ENCODE data around the gene SRPK1. TPM values are rescaled to one million over a fixed set of nuclear protein-coding genes. Genes with fewer than 3 reads are reported as not detected.
"Not testable (repeated sequence)": the region's sequence is repeated elsewhere in the genome, so short reads cannot be mapped to it uniquely, and the experiment has no call there.

The SRPK1 gene
- total and polyA plus RNA-seq, 8 donors: 34.1 to 47.0 (median 39.5) TPM

- no peak for ATAC-seq
- DNase-seq: no peak
- H3K36me3 ChIP-seq: no peaks in the 10 kb centered on the region
- no peaks in the 10 kb centered on the region for H3K9me3 ChIP-seq
- no peak overlapping the region for H3K27ac ChIP-seq
- no peak overlapping the region for H3K4me3 ChIP-seq
- intact Hi-C loops (cut with DNase I): no loop called here
- no peaks in the 10 kb centered on the region for H3K4me1 ChIP-seq
- H3K27me3 ChIP-seq: no peaks in the 10 kb centered on the region
- TF ChIP-seq, protein P1, sequence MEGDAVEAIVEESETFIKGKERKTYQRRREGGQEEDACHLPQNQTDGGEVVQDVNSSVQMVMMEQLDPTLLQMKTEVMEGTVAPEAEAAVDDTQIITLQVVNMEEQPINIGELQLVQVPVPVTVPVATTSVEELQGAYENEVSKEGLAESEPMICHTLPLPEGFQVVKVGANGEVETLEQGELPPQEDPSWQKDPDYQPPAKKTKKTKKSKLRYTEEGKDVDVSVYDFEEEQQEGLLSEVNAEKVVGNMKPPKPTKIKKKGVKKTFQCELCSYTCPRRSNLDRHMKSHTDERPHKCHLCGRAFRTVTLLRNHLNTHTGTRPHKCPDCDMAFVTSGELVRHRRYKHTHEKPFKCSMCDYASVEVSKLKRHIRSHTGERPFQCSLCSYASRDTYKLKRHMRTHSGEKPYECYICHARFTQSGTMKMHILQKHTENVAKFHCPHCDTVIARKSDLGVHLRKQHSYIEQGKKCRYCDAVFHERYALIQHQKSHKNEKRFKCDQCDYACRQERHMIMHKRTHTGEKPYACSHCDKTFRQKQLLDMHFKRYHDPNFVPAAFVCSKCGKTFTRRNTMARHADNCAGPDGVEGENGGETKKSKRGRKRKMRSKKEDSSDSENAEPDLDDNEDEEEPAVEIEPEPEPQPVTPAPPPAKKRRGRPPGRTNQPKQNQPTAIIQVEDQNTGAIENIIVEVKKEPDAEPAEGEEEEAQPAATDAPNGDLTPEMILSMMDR (IDR thresholded peaks at IDR 0.05): no peak
Measured at GRCh38 chr6:35942355-35942754, 21.5 kb upstream of the SRPK1 start.

DNA sequence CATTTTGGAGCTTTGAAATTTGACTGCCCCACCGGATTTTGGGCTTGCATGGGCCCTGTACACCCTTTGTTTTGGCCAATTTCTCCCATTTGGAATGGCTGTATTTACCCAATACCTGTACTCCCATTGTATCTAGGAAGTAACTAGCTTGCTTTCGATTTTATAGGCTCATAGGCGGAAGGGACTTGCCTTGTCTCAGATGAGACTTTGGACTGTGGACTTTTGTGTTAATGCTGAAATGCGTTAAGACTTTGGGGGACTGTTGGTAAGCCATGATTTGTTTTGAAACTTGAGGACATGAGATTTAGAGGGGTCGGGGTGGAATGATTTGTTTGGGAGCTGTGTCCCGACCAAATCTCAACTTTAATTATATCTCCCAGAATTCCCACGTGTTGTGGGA, 20.3 kb upstream of the SRPK1 start:
- intact Hi-C loops (cut with DNase I); H3K27ac ChIP-seq; H3K36me3 ChIP-seq; H3K9me3 ChIP-seq; ATAC-seq; DNase-seq; H3K27me3 ChIP-seq; H3K4me1 ChIP-seq; H3K4me3 ChIP-seq: not testable (repeated sequence)

- H3K9me3 ChIP-seq; DNase-seq; H3K4me3 ChIP-seq; ATAC-seq; H3K4me1 ChIP-seq; intact Hi-C loops (cut with DNase I); H3K27me3 ChIP-seq; H3K36me3 ChIP-seq; H3K27ac ChIP-seq: not testable (repeated sequence)
Measured at GRCh38 chr6:35940014-35940413, 19.1 kb upstream of the SRPK1 start.

DNA sequence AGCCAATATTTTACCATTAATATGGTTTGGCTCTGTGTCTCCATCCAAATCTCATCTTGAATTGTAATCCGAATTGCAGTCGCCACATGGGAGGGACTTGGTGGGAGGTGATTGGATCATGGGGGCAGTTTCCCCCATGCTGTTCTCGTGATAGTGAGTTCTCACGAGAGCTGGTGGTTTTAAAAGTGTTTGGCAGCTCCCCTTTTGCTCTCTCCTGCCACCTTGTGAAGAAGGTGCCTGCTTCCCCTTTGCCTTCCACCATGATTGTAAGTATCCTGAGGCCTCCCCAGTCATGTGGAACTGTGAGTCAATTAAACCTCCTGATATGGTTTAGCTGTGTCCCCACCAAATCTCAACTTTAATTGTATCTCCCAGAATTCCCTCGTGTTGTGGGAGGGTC, 18.4 kb upstream of the SRPK1 start:
- H3K27me3 ChIP-seq; intact Hi-C loops (cut with DNase I); H3K9me3 ChIP-seq; H3K4me1 ChIP-seq; DNase-seq; ATAC-seq; H3K27ac ChIP-seq; H3K36me3 ChIP-seq; H3K4me3 ChIP-seq: not testable (repeated sequence)

GRCh38 chr6:35936681-35937359, 15.9 kb upstream of the SRPK1 start:
- Histone ChIP-seq H3K4me1 (no peaks in the 10 kb centered on the region), H3K36me3 (no peaks in the 10 kb centered on the region), H3K9me3 (no peaks in the 10 kb centered on the region), H3K27ac (no peak overlapping the region), H3K27me3 (no peaks in the 10 kb centered on the region), H3K4me3 (no peak overlapping the region)
- TF ChIP-seq, protein P1 (IDR thresholded peaks at IDR 0.05): no peak
- DNase-seq (no peak), ATAC-seq (no peak)
- intact Hi-C loops (cut with DNase I): no loop called here

DNA sequence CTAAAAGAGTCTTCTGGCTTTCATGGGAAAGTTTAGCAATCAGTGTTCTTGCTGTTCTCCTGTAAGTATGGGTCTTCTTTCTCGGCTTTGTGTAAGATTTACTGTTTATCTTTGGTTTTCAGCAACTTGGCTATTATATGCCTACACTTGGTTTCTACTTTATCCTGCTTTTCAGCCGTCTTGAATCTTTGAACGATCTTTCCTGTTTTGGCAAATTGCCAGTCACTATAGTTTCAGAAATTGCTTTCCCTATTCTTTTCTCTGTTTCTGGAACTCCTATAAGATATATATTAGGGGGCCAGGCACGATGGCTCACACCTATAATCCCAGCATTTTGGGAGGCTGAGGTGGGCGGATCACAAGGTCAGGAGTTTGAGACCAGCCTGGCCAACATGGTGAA, 14.6 kb upstream of the SRPK1 start:
- no peak overlapping the region for H3K27ac ChIP-seq
- no peak overlapping the region for H3K4me3 ChIP-seq
- DNase-seq (no peak), ATAC-seq (no peak)
- H3K4me1 ChIP-seq: no peaks in the 10 kb centered on the region
- H3K36me3 ChIP-seq: no peaks in the 10 kb centered on the region
- TF ChIP-seq, protein P1 (IDR thresholded peaks at IDR 0.05): no peak
- H3K9me3 ChIP-seq: no peaks in the 10 kb centered on the region
- H3K27me3 ChIP-seq: no peaks in the 10 kb centered on the region
- intact Hi-C loops (cut with DNase I): no loop called here

- H3K4me3 ChIP-seq: no peak overlapping the region
- peak; percentile 88 for ATAC-seq
Measured at GRCh38 chr6:35933844-35934243, 12.9 kb upstream of the SRPK1 start.

GRCh38 chr6:35931873-35932272, 11.0 kb upstream of the SRPK1 start:
- H3K4me1 ChIP-seq; intact Hi-C loops (cut with DNase I); H3K9me3 ChIP-seq: not testable (repeated sequence)

More at GRCh38 chr6:35933844-35934243, 12.9 kb upstream of the SRPK1 start:
- intact Hi-C loops (cut with DNase I): no loop called here
- peak in 1 of 4 donors; percentile 23 for DNase-seq
- TF ChIP-seq, protein P1 (IDR thresholded peaks at IDR 0.05): no peak
- Histone ChIP-seq H3K9me3 (no peaks in the 10 kb centered on the region), H3K27me3 (no peaks in the 10 kb centered on the region), H3K27ac (no peak overlapping the region), H3K4me1 (no peaks in the 10 kb centered on the region), H3K36me3 (no peaks in the 10 kb centered on the region)

More at GRCh38 chr6:35931873-35932272, 11.0 kb upstream of the SRPK1 start:
- not testable (repeated sequence) for H3K36me3 ChIP-seq, H3K27ac ChIP-seq, ATAC-seq, H3K27me3 ChIP-seq, DNase-seq, H3K4me3 ChIP-seq

Data from left lung (tissue), 10 donors.